Right lobe of liver (tissue), 6 donors: ENCODE results near the gene TMEM255B. TPM values are rescaled to one million over a fixed set of nuclear protein-coding genes. Genes with fewer than 3 reads are reported as not detected.

Experiments
- ATAC-seq, 4 donors: fragments of 200-7000 bp; cut with Tn5 transposase; one replicate each; pipeline ENCODE4 v1.9.1; 2020; ENCODE audit warnings: mild to moderate bottlenecking in 4 of 4, moderate library complexity in 4 of 4
- DNase-seq, 3 donors: peaks; one replicate each; pipeline ENCODE4 v3.0.0-alpha.2; 2020
- H3K27ac ChIP-seq, 3 donors: fragments of 200-600 bp; one replicate each; pipeline ENCODE4 v1.8.0; 2022
- H3K27me3 ChIP-seq, 2 donors: fragments of 200-600 bp; one replicate each; pipeline ENCODE4 v1.8.0; 2022
- H3K36me3 ChIP-seq, 4 donors: fragments of 200-600 bp; sonication (generic) in 1 of 4; one replicate each; pipeline versions ENCODE4 v1.5.1 to v1.8.0; 2017 to 2022; ENCODE audit warnings: control low read depth in 1 of 4
- H3K4me1 ChIP-seq, 4 donors: fragments of 200-600 bp; sonication (generic) in 1 of 4; one replicate each; pipeline versions ENCODE4 v1.5.1 to v1.8.0; 2017 to 2022; ENCODE audit warnings: control low read depth in 1 of 4
- H3K4me3 ChIP-seq, 3 donors: fragments of 200-600 bp; one replicate each; pipeline ENCODE4 v1.8.0; 2022
- H3K9me3 ChIP-seq, 4 donors: fragments of 200-600 bp; sonication (generic) in 1 of 4; one replicate each; pipeline versions ENCODE4 v1.5.1 to v1.8.0; 2017 to 2022; ENCODE audit warnings: control low read depth in 1 of 4
- POLR2A ChIP-seq: fragments of 450-650 bp; IDR thresholded peaks from one replicate; pipeline ENCODE4 v1.6.1; 2017; ENCODE audit warnings: antibody characterized with exemption, mild to moderate bottlenecking
- WGBS: methylation state at CpG from one replicate; pipeline ENCODE4 v1.1.6; 2018; ENCODE audit warnings: low coverage, low lambda C conversion rate; ENCODE audit not compliant: insufficient coverage; ENCODE audit errors: missing lambda C conversion rate; 5-methylcytosine and 5-hydroxymethylcytosine counted together
- intact Hi-C, 2 donors: fragments of 100-400 bp; cut with DNase I; formaldehyde crosslinking; loops; one replicate each; pipeline versions ENCODE4 v1.11.2 to v1.14.1; 2022
- total RNA-seq, 6 experiments: library from RNA; depleted of rRNA in 2 of 6; stranded (reverse); fragments of >200 nt in 2 of 6; fragmentation: NEBNext Ultra II Directional in 3 of 6; extraction: Animal tissue kit (Norgen Biotek cat#: 25700) in 3 of 6; gene quantifications; one replicate each; pipeline versions ENCODE4 v1.1.0 to v1.2.4, GENCODE V29; 2016 to 2023
- TF ChIP-seq, protein P1 (sequence below), 4 donors: fragments of 200-600 bp in 3 of 4; fragments of 450-650 bp in 1 of 4; IDR thresholded peaks; one replicate each; pipeline versions ENCODE4 v1.5.1 to v1.8.0; 2016 to 2022; ENCODE audit warnings: antibody characterized with exemption in 4 of 4, mild to moderate bottlenecking in 2 of 4
- donor health status: DM: no; HTN: yes; CAD: no.
- donor health status: DM: no; HTN: no; CAD: no.
- donor health status: DM: no; HTN: no; CAD: no.
- donor health status: DM: no; HTN: yes; CAD: no.
- donor health status: DM: no; HTN: yes; CAD: no.

Gene TMEM255B
- total RNA-seq, 6 experiments from 2014 or later: 2.5 to 10.4 (median 6.2) TPM

DNA sequence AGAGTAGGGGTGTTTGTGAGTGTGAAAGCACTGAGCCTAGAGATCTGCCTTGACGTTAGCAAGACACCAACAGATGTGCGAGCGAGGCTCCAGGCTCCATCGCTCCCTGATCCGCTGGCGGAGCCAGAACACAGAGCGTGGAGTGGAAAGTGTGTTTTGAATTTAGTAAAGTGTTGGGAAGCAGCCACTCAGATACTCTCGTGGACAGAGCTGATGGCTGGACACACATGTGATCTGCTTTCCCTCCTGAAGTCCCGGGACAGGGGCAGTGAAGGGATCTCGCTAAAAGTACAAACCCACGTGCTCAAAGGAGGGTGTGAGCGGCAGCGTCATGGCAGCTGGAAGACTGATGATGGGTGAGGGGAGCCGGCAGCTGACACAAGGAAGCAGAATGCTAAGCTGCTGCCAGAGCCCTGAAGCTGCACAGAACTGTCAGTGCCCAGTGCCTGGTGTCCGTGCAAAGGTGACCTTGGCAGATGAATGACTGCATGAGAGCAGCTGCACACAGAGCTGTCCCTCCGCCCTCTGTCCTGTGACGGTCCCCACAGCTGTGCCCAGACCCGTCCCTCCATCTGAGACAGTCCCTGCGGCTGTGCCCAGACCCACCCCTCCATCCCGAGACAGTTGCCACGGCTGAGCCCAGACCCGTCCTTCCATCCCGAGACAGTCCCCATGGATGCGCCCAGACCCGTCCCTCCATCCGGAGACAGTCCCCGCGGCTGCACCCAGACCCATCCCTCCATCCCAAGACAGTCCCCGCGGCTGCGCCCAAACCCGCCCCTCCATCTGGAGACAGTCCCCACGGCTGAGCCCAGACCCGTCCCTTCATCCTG, 29.6 kb upstream of the TMEM255B start:
- Histone ChIP-seq H3K36me3 (no peaks in the 10 kb centered on the region), H3K27me3 (no peaks in the 10 kb centered on the region), H3K27ac (no peak overlapping the region), H3K4me3 (no peak overlapping the region), H3K4me1 (no peaks in the 10 kb centered on the region), H3K9me3 (no peaks in the 10 kb centered on the region)
- DNase-seq (peak in 1 of 3 donors; percentile 49), ATAC-seq (peak in 1 of 4 donors; percentile 5)
- TF ChIP-seq, protein P1, sequence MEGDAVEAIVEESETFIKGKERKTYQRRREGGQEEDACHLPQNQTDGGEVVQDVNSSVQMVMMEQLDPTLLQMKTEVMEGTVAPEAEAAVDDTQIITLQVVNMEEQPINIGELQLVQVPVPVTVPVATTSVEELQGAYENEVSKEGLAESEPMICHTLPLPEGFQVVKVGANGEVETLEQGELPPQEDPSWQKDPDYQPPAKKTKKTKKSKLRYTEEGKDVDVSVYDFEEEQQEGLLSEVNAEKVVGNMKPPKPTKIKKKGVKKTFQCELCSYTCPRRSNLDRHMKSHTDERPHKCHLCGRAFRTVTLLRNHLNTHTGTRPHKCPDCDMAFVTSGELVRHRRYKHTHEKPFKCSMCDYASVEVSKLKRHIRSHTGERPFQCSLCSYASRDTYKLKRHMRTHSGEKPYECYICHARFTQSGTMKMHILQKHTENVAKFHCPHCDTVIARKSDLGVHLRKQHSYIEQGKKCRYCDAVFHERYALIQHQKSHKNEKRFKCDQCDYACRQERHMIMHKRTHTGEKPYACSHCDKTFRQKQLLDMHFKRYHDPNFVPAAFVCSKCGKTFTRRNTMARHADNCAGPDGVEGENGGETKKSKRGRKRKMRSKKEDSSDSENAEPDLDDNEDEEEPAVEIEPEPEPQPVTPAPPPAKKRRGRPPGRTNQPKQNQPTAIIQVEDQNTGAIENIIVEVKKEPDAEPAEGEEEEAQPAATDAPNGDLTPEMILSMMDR (IDR thresholded peaks at IDR 0.05): no peak
- no peak for TF ChIP-seq POLR2A
- intact Hi-C loops: no loop called here
- 48% methylated on average over 20 of the region's 34 CpGs for WGBS

DNA sequence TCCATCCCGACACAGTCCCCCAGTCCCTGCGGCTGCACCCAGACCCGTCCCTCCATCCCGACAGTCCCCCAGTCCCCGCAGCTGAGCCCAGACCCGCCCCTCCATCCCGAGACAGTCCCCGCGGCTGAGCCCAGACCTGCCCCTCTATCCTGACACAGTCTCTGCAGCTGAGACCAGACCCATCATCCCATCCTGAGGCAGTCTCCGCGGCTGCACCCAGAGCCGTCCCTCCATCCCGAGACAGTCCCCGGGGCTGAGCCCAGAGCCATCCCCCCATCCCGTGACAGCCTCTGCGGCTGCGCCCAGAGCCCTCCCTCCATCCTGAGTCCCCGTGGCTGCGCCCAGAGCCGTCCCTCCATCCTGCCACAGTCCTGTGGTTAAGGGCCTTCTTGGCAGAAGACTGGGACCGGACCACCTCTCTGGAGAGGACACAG, 28.8 kb upstream of the TMEM255B start:
- 37% methylated on average over 13 of the region's 21 CpGs for WGBS

DNA sequence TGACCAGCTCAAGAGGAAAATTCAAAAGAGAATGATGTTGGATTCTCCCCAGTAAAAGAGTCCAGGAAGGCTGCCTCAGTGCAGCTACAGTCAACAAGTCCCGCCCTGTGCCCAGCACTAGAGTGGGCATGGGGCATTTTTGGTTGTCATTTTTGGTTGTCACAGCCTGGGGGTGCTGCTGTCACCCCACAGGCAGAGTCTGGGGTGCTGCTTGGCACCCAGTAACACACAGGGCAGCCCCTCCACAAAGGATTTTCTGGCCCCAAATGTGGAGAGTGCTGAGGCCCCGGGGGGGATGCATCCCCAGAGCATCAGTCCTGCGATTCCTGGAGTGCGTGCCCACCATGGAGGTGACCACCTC, 28.2 kb upstream of the TMEM255B start:
- ATAC-seq: no peak
- 100% methylated on average over 1 of the region's 4 CpGs for WGBS
- H3K9me3 ChIP-seq: no peaks in the 10 kb centered on the region
- no peak overlapping the region for H3K27ac ChIP-seq
- TF ChIP-seq POLR2A: no peak
- TF ChIP-seq, protein P1 (IDR thresholded peaks at IDR 0.05): no peak
- no peak for DNase-seq
- H3K4me1 ChIP-seq: no peaks in the 10 kb centered on the region
- no peak overlapping the region for H3K4me3 ChIP-seq
- no peaks in the 10 kb centered on the region for H3K27me3 ChIP-seq
- intact Hi-C loops: no loop called here
- H3K36me3 ChIP-seq: no peaks in the 10 kb centered on the region

More for the DNA sequence above, 28.8 kb upstream of the TMEM255B start:
- ATAC-seq: no peak
- Histone ChIP-seq H3K36me3 (no peaks in the 10 kb centered on the region), H3K27me3 (no peaks in the 10 kb centered on the region), H3K9me3 (no peaks in the 10 kb centered on the region), H3K4me1 (no peaks in the 10 kb centered on the region), H3K27ac (no peak overlapping the region), H3K4me3 (no peak overlapping the region)
- TF ChIP-seq, protein P1 (IDR thresholded peaks at IDR 0.05): no peak
- no peak for TF ChIP-seq POLR2A
- intact Hi-C loops: no loop called here
- peak in 1 of 3 donors; percentile 48 for DNase-seq

DNA sequence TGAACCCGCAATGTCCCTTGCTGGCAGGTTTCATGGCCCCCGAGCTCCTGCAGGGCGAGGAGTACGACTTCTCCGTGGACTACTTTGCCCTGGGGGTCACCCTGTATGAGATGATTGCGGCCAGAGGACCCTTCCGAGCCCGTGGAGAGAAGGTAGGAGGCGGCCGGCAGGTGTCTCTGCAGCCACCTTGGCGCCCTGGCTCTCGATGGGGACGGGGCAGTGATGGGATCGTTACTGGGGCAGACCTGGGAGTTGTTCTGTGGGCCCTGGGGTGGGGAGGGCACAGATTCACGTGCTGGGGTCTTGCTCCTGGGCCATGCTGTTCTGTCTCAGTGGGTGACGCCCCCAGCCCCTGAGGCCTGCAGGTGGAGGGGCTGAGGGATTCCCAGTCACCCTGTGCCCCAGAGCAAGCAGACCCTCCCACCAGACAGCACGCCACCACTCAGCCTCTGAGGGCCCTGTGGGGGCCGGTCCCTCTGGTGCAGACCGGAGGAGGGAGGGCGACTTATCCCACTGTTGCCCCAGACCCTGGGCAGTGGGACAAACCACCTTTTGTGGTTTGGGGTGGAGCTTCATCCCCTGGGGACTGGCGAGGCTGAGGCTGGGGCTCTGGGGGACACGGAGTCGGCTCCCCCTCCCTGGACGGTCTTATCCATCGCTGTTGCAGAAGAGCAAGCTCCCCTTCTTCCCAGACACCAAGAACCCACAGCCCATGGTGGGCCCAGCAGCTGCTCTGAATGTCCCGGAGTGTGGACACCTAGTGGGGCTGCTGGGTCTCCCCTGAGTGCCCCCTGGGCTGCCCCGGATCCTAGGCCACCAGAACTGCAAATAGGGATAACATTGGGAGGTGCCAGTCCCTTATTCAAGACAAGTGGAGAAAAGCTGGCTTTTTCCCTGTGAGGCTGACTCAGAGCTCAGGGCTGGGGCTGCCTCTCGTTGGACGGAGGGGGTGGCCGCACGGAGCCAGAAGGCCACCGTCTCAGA, 27.5 kb upstream of the TMEM255B start:
- Histone ChIP-seq H3K4me3 (no peak overlapping the region), H3K36me3 (no peaks in the 10 kb centered on the region), H3K9me3 (no peaks in the 10 kb centered on the region), H3K27ac (no peak overlapping the region), H3K4me1 (no peaks in the 10 kb centered on the region), H3K27me3 (no peaks in the 10 kb centered on the region)
- ATAC-seq (no peak), DNase-seq (peak in 1 of 3 donors; percentile 44)
- 60% methylated on average over 1 of the region's 32 CpGs for WGBS
- TF ChIP-seq, protein P1 (IDR thresholded peaks at IDR 0.05): no peak
- TF ChIP-seq POLR2A: no peak
- intact Hi-C loops: no loop called here
